DND-41 (cell line): ENCODE measurements around the gene ABTB1.

ENCODE experiments used
- CTCF ChIP-seq: IDR thresholded peaks from 2 replicates; pipeline ENCODE4 v1.5.1; 2012; ENCODE audit warnings: borderline replicate concordance, low read length, moderate library complexity, mild to moderate bottlenecking; ENCODE audit not compliant: poor library complexity, severe bottlenecking; ENCODE audit errors: extremely low read depth
- EZH2 ChIP-seq: IDR thresholded peaks from 3 replicates; pipeline ENCODE4 v1.6.1; 2012; ENCODE audit warnings: borderline replicate concordance, low read depth, mild to moderate bottlenecking, moderate library complexity, low read length, inconsistent platforms; ENCODE audit not compliant: severe bottlenecking

- TF ChIP-seq CTCF (no peak), EZH2 (no peak)
Measured at GRCh38 chr3:127722091-127722784, 49.5 kb downstream of the ABTB1 start.
